Upper lobe of left lung (tissue), 6 donors: Measurements from ENCODE around the gene BORCS8. TPM values are rescaled to one million over a fixed set of nuclear protein-coding genes. Genes with fewer than 3 reads are reported as not detected.

ENCODE experiments used
- ATAC-seq, 2 donors: fragments of 200-7000 bp; cut with Tn5 transposase; one replicate each; pipeline ENCODE4 v1.9.1; 2022; ENCODE audit warnings: mild to moderate bottlenecking in 2 of 2, moderate library complexity in 2 of 2; ENCODE audit not compliant: low FRiP score in 2 of 2
- DNase-seq, 2 donors: peaks; one replicate each; pipeline ENCODE4 v3.0.0-alpha.2; 2019 to 2020
- H3K27ac ChIP-seq, 4 donors: fragments of 200-600 bp; sonication (generic); one replicate each; pipeline ENCODE4 v1.5.1; 2016 to 2019
- H3K27me3 ChIP-seq, 4 donors: fragments of 200-600 bp; sonication (generic); one replicate each; pipeline ENCODE4 v1.5.1; 2017 to 2019
- H3K36me3 ChIP-seq, 4 donors: fragments of 200-600 bp; sonication (generic); one replicate each; pipeline ENCODE4 v1.5.1; 2016 to 2019
- H3K4me1 ChIP-seq, 4 donors: fragments of 200-600 bp; sonication (generic); one replicate each; pipeline ENCODE4 v1.5.1; 2018 to 2019
- H3K4me3 ChIP-seq, 4 donors: fragments of 200-600 bp; sonication (generic); one replicate each; pipeline ENCODE4 v1.5.1; 2017 to 2019; ENCODE audit warnings: mild to moderate bottlenecking in 2 of 4, moderate library complexity in 1 of 4
- H3K9me3 ChIP-seq, 4 donors: fragments of 200-600 bp; sonication (generic); one replicate each; pipeline ENCODE4 v1.5.1; 2018 to 2019
- CTCF ChIP-seq, 6 experiments: fragments of 450-650 bp in 4 of 6; fragments of 200-600 bp in 2 of 6; sonication (generic) in 2 of 6; IDR thresholded peaks; one replicate each; pipeline ENCODE4 v1.5.1; 2016 to 2019; ENCODE audit warnings: antibody characterized with exemption in 6 of 6
- EP300 ChIP-seq, 4 donors: sonication (generic); formaldehyde crosslinking; IDR thresholded peaks; one replicate each; pipeline ENCODE4 v1.5.1; 2017; ENCODE audit warnings: antibody characterized with exemption in 4 of 4, control low read depth in 2 of 4
- POLR2A ChIP-seq, 4 donors: fragments of 450-650 bp; IDR thresholded peaks; one replicate each; pipeline ENCODE4 v1.5.1; 2016 to 2017; ENCODE audit warnings: antibody characterized with exemption in 4 of 4, mild to moderate bottlenecking in 2 of 4
- POLR2AphosphoS5 ChIP-seq, 2 donors: sonication (generic); formaldehyde crosslinking; IDR thresholded peaks; one replicate each; pipeline ENCODE4 v1.5.1; 2017; ENCODE audit warnings: antibody characterized with exemption in 2 of 2
- WGBS, 2 donors: methylation state at CpG; one replicate each; pipeline ENCODE4 v1.1.5; 2017 to 2018; 5-methylcytosine and 5-hydroxymethylcytosine counted together
- small RNA-seq, 4 donors: library from RNA; depleted of rRNA; stranded (forward); fragments of <200 nt; gene quantifications; one replicate each; pipeline ENCODE3, GENCODE V24; 2016
- total RNA-seq, 6 donors: library from RNA; depleted of rRNA in 4 of 6; stranded (reverse); fragments of >200 nt in 4 of 6; gene quantifications; one replicate each; pipeline versions ENCODE4 v1.1.0 to v1.2.1, GENCODE V29; 2016 to 2021
- donor health status: DM: no; HTN: no; CAD: no; lungs with moderate emphysema.
- donor health status: DM: no; HTN: yes; CAD: no; lungs with severe emphysema.

BORCS8 gene
- total RNA-seq, 6 donors from 2014 or later: 10.1 to 55.5 (median 34.0) TPM

DNA sequence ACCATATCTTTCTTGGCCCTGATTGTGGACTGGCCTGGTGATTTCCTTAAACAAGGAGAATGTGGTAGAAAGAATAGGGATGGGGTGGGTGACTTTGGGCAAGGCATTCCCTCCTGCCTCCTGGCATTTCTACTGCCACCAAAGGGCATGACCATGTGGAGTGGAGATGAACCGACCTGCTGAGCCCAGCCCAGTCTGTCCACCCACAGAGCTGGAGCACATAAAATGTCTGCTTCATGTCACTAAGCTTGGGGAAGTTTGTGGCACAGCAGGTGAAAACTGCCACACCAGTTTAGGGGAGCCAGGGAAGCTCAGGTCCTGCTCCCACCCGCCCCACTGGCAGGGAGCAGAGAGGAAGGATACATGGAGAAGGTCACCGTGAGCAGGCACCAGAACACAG lies 60.0 kb downstream of the BORCS8 start:
- Histone ChIP-seq H3K4me1 (peaks cover 0 to 6% (median 2%) of the 10 kb centered on the region in 4 donors), H3K36me3 (peaks cover 0 to 6% (median 0%) of the 10 kb centered on the region in 4 donors), H3K4me3 (no peak overlapping the region), H3K9me3 (peaks cover 4 to 12% (median 10%) of the 10 kb centered on the region in 4 donors), H3K27ac (no peak overlapping the region), H3K27me3 (no peaks in the 10 kb centered on the region)
- TF ChIP-seq POLR2AphosphoS5 (IDR thresholded peaks at IDR 0.05) (no peak), CTCF (IDR thresholded peaks at IDR 0.05) (no peak), POLR2A (IDR thresholded peaks at IDR 0.05) (no peak), EP300 (IDR thresholded peaks at IDR 0.05) (no peak)
- WGBS, 2 donors: 74 to 93% methylated on average over 3 of the region's 3 CpGs
- ATAC-seq (no peak), DNase-seq (no peak)

Small RNA genes within 50 kb of the gene (small RNA-seq; reads per million reads assigned to genes)
- gene RNU6-1028P: 0 reads per million in 4 donors

Other genes with a start within 250 kb of the BORCS8 start
- 100 to 1,000 TPM in 2 of 6 donors, 10 to 100 TPM in 4; 33.6 to 179 (median 64.9) TPM for gene SUGP2, start 158.6 kb downstream of the BORCS8 start, total RNA-seq
- 10 to 100 TPM; 14.1 to 46.5 (median 26.8) TPM for gene ARMC6, start 158.5 kb downstream of the BORCS8 start, total RNA-seq
- gene SLC25A42, start 128.2 kb downstream of the BORCS8 start, total RNA-seq: 10 to 100 TPM in 5 of 6 donors, 1 to 10 TPM in 1; 5.6 to 23.0 (median 13.6) TPM
- gene TMEM161A, start 53.7 kb downstream of the BORCS8 start, total RNA-seq: 10 to 100 TPM; 18.7 to 31.6 (median 26.2) TPM
- gene MEF2B, start 21.9 kb downstream of the BORCS8 start, total RNA-seq: 1 to 10 TPM in 3 of 6 donors, not detected in 3; 2.0 to 3.9 (median 3.1) TPM
- 10 to 100 TPM; 39.1 to 79.7 (median 67.3) TPM for gene RFXANK, start 106 bp upstream of the BORCS8 start, total RNA-seq
- 10 to 100 TPM in 4 of 6 donors, 1 to 10 TPM in 2; 5.2 to 17.0 (median 10.8) TPM for gene NR2C2AP, start 11.3 kb upstream of the BORCS8 start, total RNA-seq
- 1 to 10 TPM in 1 of 6 donors, not detected in 5; 3.1 TPM for gene NCAN, start 19.8 kb upstream of the BORCS8 start, total RNA-seq
- 1 to 10 TPM in 1 of 6 donors, under 1 TPM in 2, not detected in 3; 0.30 to 1.0 (median 0.46) TPM for gene TM6SF2, start 81.1 kb upstream of the BORCS8 start, total RNA-seq
- 10 to 100 TPM; 22.6 to 62.9 (median 42.6) TPM for gene SUGP1, start 128.4 kb upstream of the BORCS8 start, total RNA-seq
- gene MAU2, start 128.7 kb upstream of the BORCS8 start, total RNA-seq: 100 to 1,000 TPM in 2 of 6 donors, 10 to 100 TPM in 4; 42.3 to 166 (median 64.2) TPM
- 100 to 1,000 TPM in 2 of 6 donors, 10 to 100 TPM in 4; 60.8 to 182 (median 88.0) TPM for gene GATAD2A, start 213.5 kb upstream of the BORCS8 start, total RNA-seq